Activated naive CD4-positive, alpha-beta T cell treated with Interleukin-2 at 50 U/mL for 16 hours (primary cell): ENCODE measurements around the gene B3GALNT2.
"Not testable (repeated sequence)": the region's sequence is repeated elsewhere in the genome, so short reads cannot be mapped to it uniquely, and the experiment has no call there.

Experiments used
- DNase-seq: peaks from one replicate; pipeline ENCODE4 v3.0.0-alpha.2; 2020

The B3GALNT2 gene

GRCh38 chr1:235503403-235504121 is 690 bp downstream of the B3GALNT2 start:
- DNase-seq, result no peak

- DNase-seq, result no peak
Observed at GRCh38 chr1:235502601-235503402, 1.4 kb downstream of the B3GALNT2 start.

- DNase-seq, result no peak
Observed at GRCh38 chr1:235500971-235501540, 3.2 kb downstream of the B3GALNT2 start.

GRCh38 chr1:235495551-235495950 is 8.7 kb downstream of the B3GALNT2 start:
- DNase-seq, result no peak

- DNase-seq, result no peak
Observed at GRCh38 chr1:235495030-235495429, 9.2 kb downstream of the B3GALNT2 start.

- DNase-seq, result no peak
Observed at GRCh38 chr1:235494531-235494930, 9.7 kb downstream of the B3GALNT2 start.

- no peak for DNase-seq
Observed at GRCh38 chr1:235491644-235492043, 12.6 kb downstream of the B3GALNT2 start.

GRCh38 chr1:235486321-235486720 is 17.9 kb downstream of the B3GALNT2 start:
- DNase-seq, result no peak

- DNase-seq, result no peak
Observed at GRCh38 chr1:235485558-235485957, 18.7 kb downstream of the B3GALNT2 start.

GRCh38 chr1:235483090-235483489 is 21.2 kb downstream of the B3GALNT2 start:
- DNase-seq, result no peak

GRCh38 chr1:235473806-235474205 is 30.4 kb downstream of the B3GALNT2 start:
- DNase-seq, result no peak

- no peak for DNase-seq
Observed at GRCh38 chr1:235470741-235471439, 33.4 kb downstream of the B3GALNT2 start.

- DNase-seq, result not testable (repeated sequence)
Observed at GRCh38 chr1:235469897-235470296, 34.4 kb downstream of the B3GALNT2 start.

GRCh38 chr1:235468970-235469369 is 35.3 kb downstream of the B3GALNT2 start:
- DNase-seq, result no peak

- no peak for DNase-seq
Observed at GRCh38 chr1:235468004-235468403, 36.2 kb downstream of the B3GALNT2 start.

- no peak for DNase-seq
Observed at GRCh38 chr1:235465066-235465465, 39.2 kb downstream of the B3GALNT2 start.

GRCh38 chr1:235462832-235463231 is 41.4 kb downstream of the B3GALNT2 start:
- DNase-seq, result not testable (repeated sequence)

- DNase-seq, result no peak
Observed at GRCh38 chr1:235461954-235462353, 42.3 kb downstream of the B3GALNT2 start.

GRCh38 chr1:235460770-235461169 is 43.5 kb downstream of the B3GALNT2 start:
- no peak for DNase-seq

- DNase-seq, result not testable (repeated sequence)
Observed at GRCh38 chr1:235457856-235458255, 46.4 kb downstream of the B3GALNT2 start.

- DNase-seq, result no peak
Observed at GRCh38 chr1:235455823-235456222, 48.4 kb downstream of the B3GALNT2 start.

GRCh38 chr1:235455097-235455496 is 49.2 kb downstream of the B3GALNT2 start:
- no peak for DNase-seq

GRCh38 chr1:235454021-235454420 is 50.2 kb downstream of the B3GALNT2 start:
- DNase-seq, result no peak
